Adrenal gland (tissue), 12 donors: ENCODE results near the gene XIRP2. TPM values are rescaled to one million over a fixed set of nuclear protein-coding genes. Genes with fewer than 3 reads are reported as not detected.
"Not testable (repeated sequence)": the region's sequence is repeated elsewhere in the genome, so short reads cannot be mapped to it uniquely, and the experiment has no call there.

Experiments used
- DNase-seq, 7 donors: peaks; one replicate each; pipeline ENCODE4 v3.0.0-alpha.2; 2019 to 2020
- H3K27ac ChIP-seq, 5 donors: fragments of 200-600 bp; sonication (generic) in 4 of 5; 1 replicate in 3 of 5; 2 replicates in 2 of 5; pipeline versions ENCODE4 v1.5.1 to v1.8.0; 2016 to 2020; ENCODE audit warnings: mild to moderate bottlenecking in 1 of 5
- H3K27me3 ChIP-seq: fragments of 200-600 bp; 2 replicates; pipeline ENCODE4 v1.8.0; 2021
- H3K36me3 ChIP-seq, 2 donors: fragments of 200-600 bp; replicated peaks in 1 of 2; 1 replicate in 1 of 2; 2 replicates in 1 of 2; pipeline versions ENCODE4 v1.5.1 to v1.8.0; 2018 to 2022
- H3K4me1 ChIP-seq, 2 donors: fragments of 200-600 bp; replicated peaks in 1 of 2; 1 replicate in 1 of 2; 2 replicates in 1 of 2; pipeline versions ENCODE4 v1.5.1 to v1.8.0; 2018 to 2021
- H3K4me3 ChIP-seq, 4 donors: fragments of 200-600 bp; sonication (generic) in 3 of 4; one replicate each; pipeline ENCODE4 v1.5.1; 2016 to 2018
- H3K9me3 ChIP-seq, 3 donors: fragments of 200-600 bp; sonication (generic) in 1 of 3; replicated peaks in 1 of 3; 1 replicate in 2 of 3; 2 replicates in 1 of 3; pipeline versions ENCODE4 v1.5.1 to v1.8.0; 2016 to 2021
- CTCF ChIP-seq, 6 experiments: fragments of 450-650 bp in 4 of 6; fragments of 200-600 bp in 2 of 6; sonication (generic) in 1 of 6; IDR thresholded peaks; 1 replicate in 5 of 6; 2 replicates in 1 of 6; pipeline versions ENCODE4 v1.5.1 to v1.8.0; 2016 to 2021; ENCODE audit warnings: antibody characterized with exemption in 6 of 6, mild to moderate bottlenecking in 2 of 6, moderate library complexity in 1 of 6
- POLR2A ChIP-seq, 2 donors: fragments of 450-650 bp; IDR thresholded peaks; one replicate each; pipeline ENCODE4 v1.6.1; 2017; ENCODE audit warnings: antibody characterized with exemption in 2 of 2, mild to moderate bottlenecking in 2 of 2, moderate library complexity in 1 of 2
- WGBS, 4 donors: extraction: QIAGEN DNeasy Blood & Tissue Kit in 2 of 4; methylation state at CpG; one replicate each; pipeline versions ENCODE4 v1.1.5 to v1.1.7; 2013 to 2017; 5-methylcytosine and 5-hydroxymethylcytosine counted together
- intact Hi-C, 2 donors: fragments of 100-400 bp; cut with DNase I; formaldehyde crosslinking; loops; one replicate each; pipeline versions ENCODE4 v1.14.1 to v1.15.0; 2022 to 2023
- polyA plus RNA-seq, 3 donors: library from polyadenylated mRNA; stranded (reverse); fragments of 200-250 nt in 2 of 3; fragments of 350-450 nt in 1 of 3; fragmentation: Illumina TruSeq in 1 of 3; extraction: RNeasy Lipid Tissue Mini Kit (QIAGEN cat#74804) in 1 of 3; gene quantifications; one replicate each; pipeline ENCODE4 v1.2.3, GENCODE V29; 2013 to 2014
- total RNA-seq, 9 donors: library from RNA; depleted of rRNA in 4 of 9; stranded (reverse); fragments of >200 nt in 4 of 9; fragments of 120-200 nt in 1 of 9; fragmentation: NEBNext Ultra II Directional in 1 of 9; extraction: Animal tissue kit (Norgen Biotek cat#: 25700) in 1 of 9; gene quantifications; one replicate each; pipeline versions ENCODE4 v1.1.0 to v1.2.4, GENCODE V29; 2013 to 2023
- donor health status: healthy with polysubstance abuse.
- donor health status: Bipolar disorder and iron deficiency.
- donor health status: DM: yes; HTN: yes; CAD: no.
- donor health status: DM: no; HTN: no; CAD: no.
- donor health status: DM: no; HTN: no; CAD: no.
- donor health status: DM: yes; HTN: yes; CAD: no.

The XIRP2 gene
- total and polyA plus RNA-seq, 12 donors, result 0.06 to 1.3 (median 0.17) TPM; not detected in 7

GRCh38 chr2:167265004-167265403 is 376.7 kb downstream of the XIRP2 start:
- Histone ChIP-seq H3K27ac (no peak overlapping the region), H3K4me1 (no peaks in the 10 kb centered on the region), H3K36me3 (no peaks in the 10 kb centered on the region), H3K27me3 (no peaks in the 10 kb centered on the region), H3K4me3 (no peak overlapping the region), H3K9me3 (peaks cover 0 to 7% (median 0%) of the 10 kb centered on the region in 3 donors)
- 65 to 78% (median 70%) methylated on average over 2 of the region's 2 CpGs for WGBS, 4 donors
- intact Hi-C loops, result no loop called here
- TF ChIP-seq POLR2A (IDR thresholded peaks at IDR 0.05) (no peak), CTCF (IDR thresholded peaks at IDR 0.05) (no peak)
- DNase-seq, result no peak

GRCh38 chr2:167265722-167266121 is 377.4 kb downstream of the XIRP2 start:
- no peak overlapping the region for H3K27ac ChIP-seq
- no peak overlapping the region for H3K4me3 ChIP-seq
- DNase-seq, result no peak
- H3K27me3 ChIP-seq, result no peaks in the 10 kb centered on the region
- WGBS, 4 donors, result 68 to 88% (median 77%) methylated on average over 5 of the region's 5 CpGs
- intact Hi-C loops, result no loop called here
- TF ChIP-seq POLR2A (IDR thresholded peaks at IDR 0.05) (no peak), CTCF (IDR thresholded peaks at IDR 0.05) (no peak)
- no peaks in the 10 kb centered on the region for H3K36me3 ChIP-seq
- peaks cover 0 to 7% (median 0%) of the 10 kb centered on the region in 3 donors for H3K9me3 ChIP-seq
- no peaks in the 10 kb centered on the region for H3K4me1 ChIP-seq

- H3K36me3 ChIP-seq, H3K27me3 ChIP-seq, H3K4me3 ChIP-seq, intact Hi-C loops, H3K4me1 ChIP-seq, H3K27ac ChIP-seq, DNase-seq, H3K9me3 ChIP-seq: not testable (repeated sequence)
- WGBS, 4 donors, result 47 to 100% (median 72%) methylated on average over 1 to 2 of the region's 2 CpGs
These were observed 380.0 kb downstream of the XIRP2 start for GRCh38 chr2:167268245-167268644.

GRCh38 chr2:167271932-167272331 is 383.7 kb downstream of the XIRP2 start:
- intact Hi-C loops, result no loop called here
- Histone ChIP-seq H3K9me3 (no peaks in the 10 kb centered on the region), H3K4me1 (no peaks in the 10 kb centered on the region), H3K36me3 (no peaks in the 10 kb centered on the region), H3K27me3 (no peaks in the 10 kb centered on the region), H3K27ac (no peak overlapping the region), H3K4me3 (no peak overlapping the region)
- DNase-seq, result no peak
- TF ChIP-seq CTCF (IDR thresholded peaks at IDR 0.05), result no peak
- TF ChIP-seq POLR2A (IDR thresholded peaks at IDR 0.05), result no peak
- 53 to 59% (median 56%) methylated on average over 3 of the region's 3 CpGs for WGBS, 4 donors

- intact Hi-C loops, result no loop called here
- Histone ChIP-seq H3K27me3 (no peaks in the 10 kb centered on the region), H3K27ac (no peak overlapping the region), H3K9me3 (no peaks in the 10 kb centered on the region), H3K4me3 (no peak overlapping the region), H3K4me1 (no peaks in the 10 kb centered on the region), H3K36me3 (no peaks in the 10 kb centered on the region)
- DNase-seq, result no peak
- WGBS, 4 donors, result 15 to 45% (median 27%) methylated on average over 3 of the region's 3 CpGs
- TF ChIP-seq CTCF (IDR thresholded peaks at IDR 0.05) (no peak), POLR2A (IDR thresholded peaks at IDR 0.05) (no peak)
These were observed 386.8 kb downstream of the XIRP2 start for GRCh38 chr2:167275046-167275445.
